IMR-90 (cell line): ENCODE data around the gene PPP1R12C. TPM values are rescaled to one million over a fixed set of nuclear protein-coding genes. Genes with fewer than 3 reads are reported as not detected.

ENCODE experiments used
- ATAC-seq: fragments of 200-7000 bp; cut with Tn5 transposase; 2 replicates; pipeline ENCODE4 v1.9.1; 2020; ENCODE audit warnings: low read depth, mild to moderate bottlenecking, moderate library complexity
- BruUV-seq: library from RNA; stranded (reverse); fragments of 400-500 nt; replicated peaks from 2 replicates; lab custom pipeline; 2021; lab: Mats Ljungman, UMichigan
- CTCF ChIA-PET: fragments of 300-600 bp; formaldehyde crosslinking; extraction: SDS; loops from one replicate; lab custom pipeline; 2021; ENCODE audit warnings: antibody characterized with exemption; lab: Yijun Ruan, JAX
- POLR2A ChIA-PET: fragments of 300-600 bp; sonication (Branson Sonifier 250); formaldehyde crosslinking; loops from one replicate; lab custom pipeline; 2022; ENCODE audit warnings: antibody characterized with exemption; ENCODE audit not compliant: unreplicated experiment; lab: Charles Lee
- DNase-seq: peaks from one replicate; pipeline ENCODE4 v3.0.0; 2013
- H2AFZ ChIP-seq: replicated peaks from 2 replicates; pipeline ENCODE3; 2013; ENCODE audit warnings: low read length, mild to moderate bottlenecking; ENCODE audit not compliant: poor library complexity
- H2AK5ac ChIP-seq: 2 replicates; pipeline ENCODE4 v1.6.1; 2013; ENCODE audit warnings: low read depth, low read length, inconsistent platforms
- H2AK9ac ChIP-seq: replicated peaks from 2 replicates; pipeline ENCODE3; 2013; ENCODE audit warnings: mild to moderate bottlenecking, low read depth, low read length, moderate library complexity; ENCODE audit not compliant: poor library complexity
- H2BK120ac ChIP-seq: 2 replicates; pipeline ENCODE4 v1.6.1; 2013; ENCODE audit warnings: low read depth, low read length, inconsistent platforms
- H2BK15ac ChIP-seq: 3 replicates; pipeline ENCODE4 v1.6.1; 2013; ENCODE audit warnings: low read depth, low read length, inconsistent platforms
- H2BK20ac ChIP-seq: 2 replicates; pipeline ENCODE4 v1.6.1; 2013; ENCODE audit warnings: low read depth, mild to moderate bottlenecking, inconsistent platforms, low read length, moderate library complexity
- H2BK5ac ChIP-seq: 2 replicates; pipeline ENCODE4 v1.6.1; 2013; ENCODE audit warnings: mild to moderate bottlenecking, low read depth, low read length, inconsistent platforms; ENCODE audit not compliant: poor library complexity, severe bottlenecking
- H3K14ac ChIP-seq: replicated peaks from 2 replicates; pipeline ENCODE4 v1.6.1; 2013; ENCODE audit warnings: low read depth, low read length, inconsistent platforms
- H3K18ac ChIP-seq: 2 replicates; pipeline ENCODE4 v1.6.1; 2013; ENCODE audit warnings: low read depth, low read length, control low read depth
- H3K23ac ChIP-seq: 2 replicates; pipeline ENCODE4 v1.6.1; 2013; ENCODE audit warnings: low read depth, low read length, inconsistent platforms
- H3K27ac ChIP-seq: 2 replicates; pipeline ENCODE4 v1.5.1; 2013; ENCODE audit warnings: mild to moderate bottlenecking, control low read depth, low read length; ENCODE audit not compliant: insufficient read depth
- H3K27me3 ChIP-seq: 2 replicates; pipeline ENCODE4 v1.6.1; 2013; ENCODE audit warnings: low read length; ENCODE audit not compliant: control insufficient read depth, insufficient read depth
- H3K36me3 ChIP-seq: 2 replicates; pipeline ENCODE4 v1.6.1; 2013; ENCODE audit warnings: low read length, mixed read lengths; ENCODE audit not compliant: control insufficient read depth, insufficient read depth
- H3K4ac ChIP-seq: 2 replicates; pipeline ENCODE4 v1.6.1; 2013; ENCODE audit warnings: low read depth, low read length, inconsistent platforms
- H3K4me1 ChIP-seq: 2 replicates; pipeline ENCODE4 v1.6.1; 2013; ENCODE audit warnings: low read length, mixed read lengths; ENCODE audit not compliant: control insufficient read depth, insufficient read depth
- H3K4me2 ChIP-seq: 2 replicates; pipeline ENCODE4 v1.6.1; 2013; ENCODE audit warnings: low read depth, mild to moderate bottlenecking, control low read depth, low read length, moderate library complexity
- H3K4me3 ChIP-seq: 2 replicates; pipeline ENCODE4 v1.5.1; 2013; ENCODE audit warnings: low read depth, mild to moderate bottlenecking, control low read depth, low read length, moderate library complexity; ENCODE audit not compliant: insufficient read depth
- H3K56ac ChIP-seq: 2 replicates; pipeline ENCODE4 v1.6.1; 2013; ENCODE audit warnings: low read length, inconsistent platforms; ENCODE audit not compliant: insufficient read depth; ENCODE audit errors: extremely low read depth
- H3K79me1 ChIP-seq, 2 experiments: 2 replicates each; pipeline ENCODE4 v1.6.1; 2013; ENCODE audit warnings: low read length in 2 of 2, inconsistent platforms in 1 of 2, low read depth in 1 of 2
- H3K9ac ChIP-seq: 2 replicates; pipeline ENCODE4 v1.6.1; 2013; ENCODE audit warnings: low read depth, low read length, control low read depth
- H3K9me1 ChIP-seq: 2 replicates; pipeline ENCODE4 v1.6.1; 2013; ENCODE audit warnings: low read length, inconsistent platforms; ENCODE audit not compliant: insufficient read depth
- H3K9me3 ChIP-seq: 2 replicates; pipeline ENCODE4 v1.6.1; 2013; ENCODE audit warnings: low read length; ENCODE audit not compliant: control insufficient read depth, insufficient read depth
- H4K20me1 ChIP-seq: 2 replicates; pipeline ENCODE4 v1.6.1; 2013; ENCODE audit warnings: low read length, inconsistent platforms; ENCODE audit not compliant: insufficient read depth
- H4K5ac ChIP-seq: 2 replicates; pipeline ENCODE4 v1.6.1; 2013; ENCODE audit warnings: mild to moderate bottlenecking, low read depth, low read length, control low read depth
- H4K8ac ChIP-seq, 2 experiments: 2 replicates each; pipeline ENCODE4 v1.6.1; 2013; ENCODE audit warnings: low read depth in 2 of 2, low read length in 2 of 2, control low read depth in 1 of 2, inconsistent platforms in 1 of 2
- H4K91ac ChIP-seq: 2 replicates; pipeline ENCODE4 v1.6.1; 2013; ENCODE audit warnings: low read depth, low read length, inconsistent platforms; ENCODE audit not compliant: insufficient read depth
- CHD1 ChIP-seq: IDR thresholded peaks from 2 replicates; pipeline ENCODE4 v1.6.1; 2012; ENCODE audit warnings: low read depth, low read length, improper control_type of control experiment
- FOS ChIP-seq: fragments of 150-350 bp; IDR thresholded peaks from 2 replicates; pipeline ENCODE4 v1.6.1; 2016; ENCODE audit warnings: low read depth, low read length
- MAFK ChIP-seq: IDR thresholded peaks from 2 replicates; pipeline ENCODE4 v1.6.1; 2012; ENCODE audit warnings: low read depth, low read length, improper control_type of control experiment
- MAZ ChIP-seq: IDR thresholded peaks from 2 replicates; pipeline ENCODE4 v1.6.1; 2012; ENCODE audit warnings: low read depth, mild to moderate bottlenecking, low read length, improper control_type of control experiment, moderate library complexity, borderline replicate concordance
- MXI1 ChIP-seq: IDR thresholded peaks from 2 replicates; pipeline ENCODE4 v1.6.1; 2012; ENCODE audit warnings: low read depth, mild to moderate bottlenecking, low read length, moderate library complexity, borderline replicate concordance
- NFE2L2 ChIP-seq: fragments of 150-350 bp; IDR thresholded peaks from 2 replicates; pipeline ENCODE4 v1.6.1; 2016; ENCODE audit warnings: low read depth, mild to moderate bottlenecking, low read length
- POLR2A ChIP-seq: IDR thresholded peaks from 2 replicates; pipeline ENCODE4 v1.6.1; 2012; ENCODE audit warnings: mild to moderate bottlenecking, low read depth, low read length
- RAD21 ChIP-seq: IDR thresholded peaks from 2 replicates; pipeline ENCODE4 v1.6.1; 2012; ENCODE audit warnings: low read length, improper control_type of control experiment
- RCOR1 ChIP-seq: IDR thresholded peaks from 2 replicates; pipeline ENCODE4 v1.6.1; 2012; ENCODE audit warnings: mild to moderate bottlenecking, low read length, improper control_type of control experiment; ENCODE audit not compliant: insufficient replicate concordance
- RFX5 ChIP-seq: IDR thresholded peaks from 2 replicates; pipeline ENCODE4 v1.8.0; 2012; ENCODE audit warnings: low read depth, mild to moderate bottlenecking, low read length, moderate library complexity
- SMC3 ChIP-seq: fragments of 150-350 bp; IDR thresholded peaks from 2 replicates; pipeline ENCODE4 v1.6.1; 2016; ENCODE audit warnings: low read depth, mild to moderate bottlenecking, antibody characterized with exemption, low read length, moderate library complexity
- WGBS, 2 experiments: methylation state at CpG; one replicate each; pipeline versions ENCODE4 v1.1.5 to v1.1.7; 2013; ENCODE audit warnings: missing lambda C conversion rate in 2 of 2; ENCODE audit not compliant: insufficient read length in 1 of 2; ENCODE audit errors: extremely low coverage in 2 of 2; 5-methylcytosine and 5-hydroxymethylcytosine counted together
- dilution Hi-C: fragments of 300-500 bp; cut with HindIII; formaldehyde crosslinking; loops from one replicate; pipeline ENCODE4 v1.14.3; 2018; ENCODE audit warnings: low sequenced_read_pairs; ENCODE audit not compliant: unreplicated experiment
- in situ Hi-C: fragments of 300-500 bp; cut with MboI; formaldehyde crosslinking; loops from 3 replicates; pipeline ENCODE4 v1.14.3; 2019; ENCODE audit warnings: low sequenced_read_pairs, inconsistent platforms, mixed read lengths
- intact Hi-C: fragments of 100-400 bp; cut with micrococcal nuclease; formaldehyde crosslinking; loops from 2 replicates; pipeline ENCODE4 v1.10.0; 2022
- polyA plus RNA-seq, 3 experiments: library from polyadenylated mRNA; depleted of rRNA; stranded (reverse); fragments of >200 nt; gene quantifications; 2 replicates each; pipeline ENCODE4 v1.2.3, GENCODE V29; 2012; ENCODE audit warnings: low replicate concordance in 1 of 3
- total RNA-seq: library from RNA; depleted of rRNA; stranded (reverse); fragments of >200 nt; gene quantifications from 2 replicates; pipeline ENCODE4 v1.2.3, GENCODE V29; 2012
- TF ChIP-seq, protein P1 (sequence below): fragments of 150-350 bp; IDR thresholded peaks from 2 replicates; pipeline ENCODE4 v1.6.1; 2017; ENCODE audit warnings: mild to moderate bottlenecking, antibody characterized with exemption, low read length, low read depth
- TF ChIP-seq, protein P2 (sequence below): fragments of 150-350 bp; IDR thresholded peaks from 2 replicates; pipeline ENCODE4 v1.6.1; 2016; ENCODE audit warnings: low read depth, mild to moderate bottlenecking, low read length, moderate library complexity, borderline replicate concordance
- TF ChIP-seq, protein P3 (sequence below): conservative IDR thresholded peaks from 2 replicates; pipeline ENCODE4 v1.5.1; 2012; ENCODE audit warnings: mild to moderate bottlenecking, low read depth, low read length, improper control_type of control experiment

Gene PPP1R12C
- total and polyA plus RNA-seq, 2 of the 4 experiments (the other 2 are of a cell fraction), result 21.5 to 81.4 TPM

DNA sequence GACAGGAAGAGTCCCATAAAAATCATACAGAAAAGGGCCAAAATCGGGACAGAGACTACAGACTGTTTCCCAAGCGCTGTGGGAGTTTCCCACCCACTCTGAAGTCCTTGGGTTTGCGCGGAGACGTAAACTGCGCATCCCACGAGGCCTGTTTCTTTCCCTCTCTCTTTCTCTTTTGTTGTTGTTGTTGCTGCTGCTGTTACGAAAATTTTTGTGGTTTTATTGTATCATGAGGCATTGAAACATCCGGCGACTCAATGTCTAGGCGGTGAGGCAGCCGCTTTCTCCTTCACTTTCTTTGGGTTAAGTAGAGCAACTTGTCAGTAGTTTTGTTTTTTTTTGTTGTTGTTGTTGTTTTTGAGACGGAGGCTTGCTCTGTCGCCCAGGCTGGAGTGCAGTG is 1.6 kb upstream of the PPP1R12C start:
- H3K14ac ChIP-seq, result no peak overlapping the region
- no peak overlapping the region for H3K4me3 ChIP-seq
- no peak for ATAC-seq
- dilution Hi-C loops (no loop called here), in situ Hi-C loops (loop anchor here (25.0 kb wide), 1 partner anchor 518 kb away; the partner anchor contains the start of genes CCDC106, ZNF580 and ZNF581), intact Hi-C loops (no loop called here)
- POLR2A ChIA-PET, result no interaction called here
- H2AFZ ChIP-seq, result peak overlapping the region; percentile 95
- H3K56ac ChIP-seq, result no peak overlapping the region
- no peak overlapping the region for H3K4ac ChIP-seq
- H2AK5ac ChIP-seq, result no peak overlapping the region
- no TSS peak for BruUV-seq
- H2AK9ac ChIP-seq, result peak overlapping the region; percentile 38
- no peak overlapping the region for H2BK5ac ChIP-seq
- H3K27ac ChIP-seq, result no peak overlapping the region
- H3K18ac ChIP-seq, result no peak overlapping the region
- H4K8ac ChIP-seq, result peak overlapping the region in 1 of 2 experiments; percentile 98; a peak in 2 of 4 replicates
- H3K23ac ChIP-seq, result no peak overlapping the region
- no CpG with 5 or more reads among the region's 14 CpGs for WGBS, 2 experiments
- 0 out of 2 replicates have a peak, but pooled peaks cover 4% of the 10 kb centered on the region for H3K9me1 ChIP-seq
- no peak overlapping the region for H2BK20ac ChIP-seq
- no peak overlapping the region for H3K9ac ChIP-seq
- no peak for DNase-seq
- no peaks in the 10 kb centered on the region for H3K36me3 ChIP-seq
- no peak for TF ChIP-seq RFX5
- TF ChIP-seq CHD1, result no peak
- TF ChIP-seq NFE2L2, result no peak
- TF ChIP-seq RCOR1, result no peak
- TF ChIP-seq, protein P1, sequence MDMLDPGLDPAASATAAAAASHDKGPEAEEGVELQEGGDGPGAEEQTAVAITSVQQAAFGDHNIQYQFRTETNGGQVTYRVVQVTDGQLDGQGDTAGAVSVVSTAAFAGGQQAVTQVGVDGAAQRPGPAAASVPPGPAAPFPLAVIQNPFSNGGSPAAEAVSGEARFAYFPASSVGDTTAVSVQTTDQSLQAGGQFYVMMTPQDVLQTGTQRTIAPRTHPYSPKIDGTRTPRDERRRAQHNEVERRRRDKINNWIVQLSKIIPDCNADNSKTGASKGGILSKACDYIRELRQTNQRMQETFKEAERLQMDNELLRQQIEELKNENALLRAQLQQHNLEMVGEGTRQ, result no peak
- TF ChIP-seq MXI1, result no peak
- TF ChIP-seq SMC3, result no peak
- TF ChIP-seq MAFK, result no peak
- no peak for TF ChIP-seq RAD21
- TF ChIP-seq POLR2A, result no peak
- TF ChIP-seq, protein P2, sequence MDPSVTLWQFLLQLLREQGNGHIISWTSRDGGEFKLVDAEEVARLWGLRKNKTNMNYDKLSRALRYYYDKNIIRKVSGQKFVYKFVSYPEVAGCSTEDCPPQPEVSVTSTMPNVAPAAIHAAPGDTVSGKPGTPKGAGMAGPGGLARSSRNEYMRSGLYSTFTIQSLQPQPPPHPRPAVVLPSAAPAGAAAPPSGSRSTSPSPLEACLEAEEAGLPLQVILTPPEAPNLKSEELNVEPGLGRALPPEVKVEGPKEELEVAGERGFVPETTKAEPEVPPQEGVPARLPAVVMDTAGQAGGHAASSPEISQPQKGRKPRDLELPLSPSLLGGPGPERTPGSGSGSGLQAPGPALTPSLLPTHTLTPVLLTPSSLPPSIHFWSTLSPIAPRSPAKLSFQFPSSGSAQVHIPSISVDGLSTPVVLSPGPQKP, result no peak
- TF ChIP-seq, protein P3, sequence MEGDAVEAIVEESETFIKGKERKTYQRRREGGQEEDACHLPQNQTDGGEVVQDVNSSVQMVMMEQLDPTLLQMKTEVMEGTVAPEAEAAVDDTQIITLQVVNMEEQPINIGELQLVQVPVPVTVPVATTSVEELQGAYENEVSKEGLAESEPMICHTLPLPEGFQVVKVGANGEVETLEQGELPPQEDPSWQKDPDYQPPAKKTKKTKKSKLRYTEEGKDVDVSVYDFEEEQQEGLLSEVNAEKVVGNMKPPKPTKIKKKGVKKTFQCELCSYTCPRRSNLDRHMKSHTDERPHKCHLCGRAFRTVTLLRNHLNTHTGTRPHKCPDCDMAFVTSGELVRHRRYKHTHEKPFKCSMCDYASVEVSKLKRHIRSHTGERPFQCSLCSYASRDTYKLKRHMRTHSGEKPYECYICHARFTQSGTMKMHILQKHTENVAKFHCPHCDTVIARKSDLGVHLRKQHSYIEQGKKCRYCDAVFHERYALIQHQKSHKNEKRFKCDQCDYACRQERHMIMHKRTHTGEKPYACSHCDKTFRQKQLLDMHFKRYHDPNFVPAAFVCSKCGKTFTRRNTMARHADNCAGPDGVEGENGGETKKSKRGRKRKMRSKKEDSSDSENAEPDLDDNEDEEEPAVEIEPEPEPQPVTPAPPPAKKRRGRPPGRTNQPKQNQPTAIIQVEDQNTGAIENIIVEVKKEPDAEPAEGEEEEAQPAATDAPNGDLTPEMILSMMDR, result no peak
- TF ChIP-seq FOS, result no peak
- no peak for TF ChIP-seq MAZ
- no peak overlapping the region for H2BK15ac ChIP-seq
- CTCF ChIA-PET, result no interaction called here
- H3K4me1 ChIP-seq, result peaks cover 7% of the 10 kb centered on the region
- H3K9me3 ChIP-seq, result no peaks in the 10 kb centered on the region
- peaks cover 6% of the 10 kb centered on the region for H3K27me3 ChIP-seq
- peaks cover 30% of the 10 kb centered on the region for H4K20me1 ChIP-seq
- H4K91ac ChIP-seq, result no peak overlapping the region
- H3K79me1 ChIP-seq, result peaks cover 11 to 25% of the 10 kb centered on the region in 2 experiments; a peak in 3 of 4 replicates
- H4K5ac ChIP-seq, result no peak overlapping the region; the same call in 1 of the 2 replicates
- H3K4me2 ChIP-seq, result no peak overlapping the region
- H2BK120ac ChIP-seq, result no peak overlapping the region
